OCI-LY1 (cell line): Measurements from ENCODE around the gene ARHGEF18.

Experiments
- H2AFZ ChIP-seq: fragments of 200-600 bp; sonication (generic), shearing (Covaris generic); 2 replicates; pipeline ENCODE4 v1.6.0; 2014; ENCODE audit warnings: antibody characterized with exemption, mild to moderate bottlenecking, low read length
- H3F3A ChIP-seq: fragments of 200-600 bp; sonication (generic), shearing (Covaris generic); 2 replicates; pipeline ENCODE4 v1.6.0; 2014; ENCODE audit warnings: mild to moderate bottlenecking, antibody characterized with exemption, low read length, moderate library complexity; ENCODE audit not compliant: insufficient read depth
- H3K27ac ChIP-seq: fragments of 200-600 bp; sonication (generic); 2 replicates; pipeline ENCODE4 v1.5.1; 2014; ENCODE audit warnings: low read length, mixed run types, mild to moderate bottlenecking, low read depth; ENCODE audit not compliant: poor library complexity, severe bottlenecking
- H3K27me3 ChIP-seq: fragments of 200-600 bp; sonication (generic); 2 replicates; pipeline ENCODE4 v1.6.0; 2014; ENCODE audit warnings: antibody characterized with exemption, mild to moderate bottlenecking, low read length, moderate library complexity; ENCODE audit not compliant: insufficient read depth
- H3K36me3 ChIP-seq: fragments of 200-600 bp; sonication (generic); 2 replicates; pipeline ENCODE4 v1.6.1; 2014; ENCODE audit warnings: mild to moderate bottlenecking, antibody characterized with exemption, low read length, moderate library complexity, mixed read lengths; ENCODE audit not compliant: insufficient read depth
- H3K4me1 ChIP-seq: fragments of 200-600 bp; sonication (generic); 2 replicates; pipeline ENCODE4 v1.5.1; 2014; ENCODE audit warnings: mild to moderate bottlenecking, low read length, moderate library complexity; ENCODE audit not compliant: insufficient read depth, severe bottlenecking
- H3K4me2 ChIP-seq: fragments of 200-600 bp; sonication (generic), shearing (Covaris generic); 2 replicates; pipeline ENCODE4 v1.6.1; 2014; ENCODE audit warnings: low read length
- H3K4me3 ChIP-seq: fragments of 200-600 bp; sonication (generic); 2 replicates; pipeline ENCODE4 v1.5.1; 2014; ENCODE audit warnings: low read length, low read depth, mild to moderate bottlenecking, mixed read lengths; ENCODE audit not compliant: poor library complexity, severe bottlenecking
- H3K79me2 ChIP-seq: fragments of 200-600 bp; shearing (Covaris generic); 2 replicates; pipeline ENCODE4 v1.6.1; 2016; ENCODE audit warnings: mixed run types, low read length, mixed read lengths; ENCODE audit not compliant: insufficient read depth
- H3K9ac ChIP-seq: fragments of 200-600 bp; sonication (generic), shearing (Covaris generic); 2 replicates; pipeline ENCODE4 v1.6.1; 2014; ENCODE audit warnings: mild to moderate bottlenecking, low read length, mixed read lengths
- H3K9me2 ChIP-seq: fragments of 200-600 bp; sonication (generic), shearing (Covaris generic); 2 replicates; pipeline ENCODE4 v1.6.1; 2014; ENCODE audit warnings: low read depth, mild to moderate bottlenecking, low read length, mixed read lengths
- H3K9me3 ChIP-seq: fragments of 200-600 bp; shearing (Covaris generic); 2 replicates; pipeline ENCODE4 v1.6.1; 2014; ENCODE audit warnings: low read length, mixed read lengths
- H4K20me1 ChIP-seq: fragments of 200-600 bp; sonication (generic), shearing (Covaris generic); 2 replicates; pipeline ENCODE4 v1.6.0; 2016; ENCODE audit warnings: mild to moderate bottlenecking, low read length; ENCODE audit not compliant: insufficient read depth
- CTCF ChIP-seq: fragments of 200-600 bp; sonication (generic), shearing (Covaris generic); IDR thresholded peaks from 2 replicates; pipeline ENCODE4 v1.5.1; 2017; ENCODE audit warnings: mild to moderate bottlenecking, antibody characterized with exemption, low read length, moderate library complexity, mixed read lengths
- EZH2 ChIP-seq: fragments of 200-600 bp; sonication (generic), shearing (Covaris generic); IDR thresholded peaks from 2 replicates; pipeline ENCODE4 v1.8.0; 2017; ENCODE audit warnings: borderline replicate concordance, mixed run types, mild to moderate bottlenecking, antibody characterized with exemption, low read length, moderate library complexity, mixed read lengths

ARHGEF18 gene

GRCh38 chr19:7312816-7313215 lies 35.9 kb upstream of the ARHGEF18 start:
- Histone ChIP-seq H3K36me3 (no peaks in the 10 kb centered on the region; the same call in 1 of the 2 replicates), H2AFZ (no peak overlapping the region)

GRCh38 chr19:7318176-7318575 lies 30.6 kb upstream of the ARHGEF18 start:
- H3K27me3 ChIP-seq, result no peaks in the 10 kb centered on the region
- H3K4me2 ChIP-seq, result no peak overlapping the region
- H3K4me3 ChIP-seq, result no peak overlapping the region
- no peaks in the 10 kb centered on the region for H3K9me2 ChIP-seq
- TF ChIP-seq EZH2, result no peak
- no peak for TF ChIP-seq CTCF
- H3K36me3 ChIP-seq, result no peaks in the 10 kb centered on the region; the same call in 1 of the 2 replicates
- H3F3A ChIP-seq, result no peaks in the 10 kb centered on the region
- no peaks in the 10 kb centered on the region for H4K20me1 ChIP-seq
- H3K79me2 ChIP-seq, result no peaks in the 10 kb centered on the region
- H3K4me1 ChIP-seq, result peaks cover 22% of the 10 kb centered on the region
- no peak overlapping the region for H2AFZ ChIP-seq
- peaks cover 6% of the 10 kb centered on the region; the same call in 1 of the 2 replicates for H3K9me3 ChIP-seq
- H3K9ac ChIP-seq, result no peak overlapping the region
- no peak overlapping the region for H3K27ac ChIP-seq

More at GRCh38 chr19:7312816-7313215, 35.9 kb upstream of the ARHGEF18 start:
- Histone ChIP-seq H3K27ac (no peak overlapping the region), H3K9me3 (peaks cover 3% of the 10 kb centered on the region; the same call in 1 of the 2 replicates), H3K4me1 (peaks cover 12% of the 10 kb centered on the region), H3F3A (no peaks in the 10 kb centered on the region), H3K4me3 (no peak overlapping the region), H4K20me1 (no peaks in the 10 kb centered on the region), H3K9me2 (no peaks in the 10 kb centered on the region), H3K27me3 (no peaks in the 10 kb centered on the region), H3K79me2 (no peaks in the 10 kb centered on the region), H3K9ac (no peak overlapping the region), H3K4me2 (no peak overlapping the region)
- no peak for TF ChIP-seq EZH2
- no peak for TF ChIP-seq CTCF

GRCh38 chr19:7326105-7326877 lies 22.4 kb upstream of the ARHGEF18 start:
- no peak overlapping the region for H3K4me2 ChIP-seq
- no peaks in the 10 kb centered on the region for H3K79me2 ChIP-seq
- H3K9me2 ChIP-seq, result no peaks in the 10 kb centered on the region

More at GRCh38 chr19:7326105-7326877, 22.4 kb upstream of the ARHGEF18 start:
- Histone ChIP-seq H3K4me1 (peaks cover 28% of the 10 kb centered on the region), H3K4me3 (no peak overlapping the region), H3K9me3 (no peaks in the 10 kb centered on the region), H3K9ac (no peak overlapping the region), H3K36me3 (no peaks in the 10 kb centered on the region; the same call in 1 of the 2 replicates), H4K20me1 (no peaks in the 10 kb centered on the region), H3K27me3 (no peaks in the 10 kb centered on the region), H3F3A (no peaks in the 10 kb centered on the region), H3K27ac (no peak overlapping the region), H2AFZ (no peak overlapping the region)
- peak; percentile 78 for TF ChIP-seq CTCF
- no peak for TF ChIP-seq EZH2
